ENCODE measurements around the gene FSCB. TPM values are rescaled to one million over a fixed set of nuclear protein-coding genes. Genes with fewer than 3 reads are reported as not detected.

FSCB gene
- total RNA-seq, 1 experiment from 2014 or later, result not detected

- Mint-ChIP-seq H3K27me3 (ENCODE audit: insufficient read depth, unreplicated experiment) (no peaks in the 10 kb centered on the region), H3K9me3 (ENCODE audit: unreplicated experiment) (peaks cover 10% of the 10 kb centered on the region), H3K4me1 (ENCODE audit: low read depth, unreplicated experiment) (no peaks in the 10 kb centered on the region), H3K27ac (ENCODE audit: unreplicated experiment) (no peak overlapping the region), H3K36me3 (ENCODE audit: insufficient read depth, unreplicated experiment) (no peaks in the 10 kb centered on the region), H3K4me3 (ENCODE audit: unreplicated experiment) (no peak overlapping the region)
- Histone ChIP-seq H3K4me1 (no peaks in the 10 kb centered on the region), H3K27me3 (replicated peaks; ENCODE audit: control insufficient read depth, insufficient read depth, low read length) (no peaks in the 10 kb centered on the region), H3K36me3 (ENCODE audit: control insufficient read depth, insufficient read depth, low read length) (no peaks in the 10 kb centered on the region), H3K9me3 (no peaks in the 10 kb centered on the region), H3K4me3 (ENCODE audit: low read depth, low read length) (no peak overlapping the region)
- no TSS peak for BruUV-seq (replicated peaks)
- intact Hi-C loops (cut with micrococcal nuclease; ENCODE audit: unreplicated experiment), result no loop called here
- no peak for DNase-seq
- CTCF ChIA-PET, result no interaction called here
- POLR2A ChIA-PET, result no interaction called here
- TF ChIP-seq, protein P1, sequence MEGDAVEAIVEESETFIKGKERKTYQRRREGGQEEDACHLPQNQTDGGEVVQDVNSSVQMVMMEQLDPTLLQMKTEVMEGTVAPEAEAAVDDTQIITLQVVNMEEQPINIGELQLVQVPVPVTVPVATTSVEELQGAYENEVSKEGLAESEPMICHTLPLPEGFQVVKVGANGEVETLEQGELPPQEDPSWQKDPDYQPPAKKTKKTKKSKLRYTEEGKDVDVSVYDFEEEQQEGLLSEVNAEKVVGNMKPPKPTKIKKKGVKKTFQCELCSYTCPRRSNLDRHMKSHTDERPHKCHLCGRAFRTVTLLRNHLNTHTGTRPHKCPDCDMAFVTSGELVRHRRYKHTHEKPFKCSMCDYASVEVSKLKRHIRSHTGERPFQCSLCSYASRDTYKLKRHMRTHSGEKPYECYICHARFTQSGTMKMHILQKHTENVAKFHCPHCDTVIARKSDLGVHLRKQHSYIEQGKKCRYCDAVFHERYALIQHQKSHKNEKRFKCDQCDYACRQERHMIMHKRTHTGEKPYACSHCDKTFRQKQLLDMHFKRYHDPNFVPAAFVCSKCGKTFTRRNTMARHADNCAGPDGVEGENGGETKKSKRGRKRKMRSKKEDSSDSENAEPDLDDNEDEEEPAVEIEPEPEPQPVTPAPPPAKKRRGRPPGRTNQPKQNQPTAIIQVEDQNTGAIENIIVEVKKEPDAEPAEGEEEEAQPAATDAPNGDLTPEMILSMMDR (IDR thresholded peaks at IDR 0.05; ENCODE audit: insufficient read depth in 1 of 2, low read depth in 1 of 2, low read length in 1 of 2, severe bottlenecking in 1 of 2, unreplicated experiment in 1 of 2), result no peak
Measured at GRCh38 chr14:44461811-44462210, 45.3 kb downstream of the FSCB start.
